Suprapubic skin (tissue), 3 donors: ENCODE data around the gene CFAP99.

ENCODE experiments used
- CTCF ChIP-seq, 2 donors: fragments of 200-600 bp in 1 of 2; fragments of 450-650 bp in 1 of 2; sonication (generic) in 1 of 2; IDR thresholded peaks; one replicate each; pipeline ENCODE4 v1.5.1; 2016 to 2019; ENCODE audit warnings: antibody characterized with exemption in 2 of 2, mild to moderate bottlenecking in 1 of 2, moderate library complexity in 1 of 2
- EP300 ChIP-seq: sonication (generic); formaldehyde crosslinking; IDR thresholded peaks from one replicate; pipeline ENCODE4 v1.6.1; 2017; ENCODE audit warnings: antibody characterized with exemption
- POLR2A ChIP-seq, 2 donors: fragments of 450-650 bp; IDR thresholded peaks; one replicate each; pipeline ENCODE4 v1.6.1; 2017; ENCODE audit warnings: antibody characterized with exemption in 2 of 2, mild to moderate bottlenecking in 2 of 2, moderate library complexity in 2 of 2

GRCh38 chr4:2494992-2495391, 76.2 kb downstream of the CFAP99 start:
- TF ChIP-seq POLR2A (IDR thresholded peaks at IDR 0.05) (no peak), CTCF (IDR thresholded peaks at IDR 0.05) (no peak), EP300 (no peak)
